GM12873 (cell line): Measurements from ENCODE around the gene EYA4.

Experiments used
- TF ChIP-seq, protein P1 (sequence below): IDR thresholded peaks from 2 replicates; pipeline ENCODE4 v1.5.1; 2012; ENCODE audit warnings: low read depth, mild to moderate bottlenecking, moderate library complexity, low read length, control low read depth; ENCODE audit not compliant: insufficient read depth; ENCODE audit errors: missing control alignments

The EYA4 gene

GRCh38 chr6:133241086-133241900, at the start of gene EYA4:
Gene EYA4, plus strand, starts transcription at chr6:133241357. Its CDS starts 33,424 bp downstream, at chr6:133274781.
- TF ChIP-seq, protein P1, sequence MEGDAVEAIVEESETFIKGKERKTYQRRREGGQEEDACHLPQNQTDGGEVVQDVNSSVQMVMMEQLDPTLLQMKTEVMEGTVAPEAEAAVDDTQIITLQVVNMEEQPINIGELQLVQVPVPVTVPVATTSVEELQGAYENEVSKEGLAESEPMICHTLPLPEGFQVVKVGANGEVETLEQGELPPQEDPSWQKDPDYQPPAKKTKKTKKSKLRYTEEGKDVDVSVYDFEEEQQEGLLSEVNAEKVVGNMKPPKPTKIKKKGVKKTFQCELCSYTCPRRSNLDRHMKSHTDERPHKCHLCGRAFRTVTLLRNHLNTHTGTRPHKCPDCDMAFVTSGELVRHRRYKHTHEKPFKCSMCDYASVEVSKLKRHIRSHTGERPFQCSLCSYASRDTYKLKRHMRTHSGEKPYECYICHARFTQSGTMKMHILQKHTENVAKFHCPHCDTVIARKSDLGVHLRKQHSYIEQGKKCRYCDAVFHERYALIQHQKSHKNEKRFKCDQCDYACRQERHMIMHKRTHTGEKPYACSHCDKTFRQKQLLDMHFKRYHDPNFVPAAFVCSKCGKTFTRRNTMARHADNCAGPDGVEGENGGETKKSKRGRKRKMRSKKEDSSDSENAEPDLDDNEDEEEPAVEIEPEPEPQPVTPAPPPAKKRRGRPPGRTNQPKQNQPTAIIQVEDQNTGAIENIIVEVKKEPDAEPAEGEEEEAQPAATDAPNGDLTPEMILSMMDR = no peak

DNA sequence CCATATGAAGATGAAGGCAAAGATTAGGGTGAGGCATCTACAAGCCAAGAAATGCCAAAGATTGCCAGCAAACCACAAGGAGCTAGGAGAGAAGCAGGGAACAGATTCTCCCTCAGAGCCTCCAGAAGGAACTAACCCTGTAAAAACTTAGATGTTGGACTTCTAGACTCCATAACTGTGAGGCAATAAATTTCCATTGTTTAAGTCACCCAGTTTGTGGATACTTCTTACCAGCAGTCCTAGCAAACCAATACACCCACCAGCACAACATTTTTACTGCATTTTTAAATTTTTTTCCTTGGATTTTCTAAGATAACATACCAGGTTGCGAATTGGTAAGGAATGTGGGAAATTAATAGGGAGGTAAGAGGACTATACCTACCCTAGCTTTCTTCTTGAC, 47.8 kb upstream of the EYA4 start:
- TF ChIP-seq, protein P1 = no peak

- TF ChIP-seq, protein P1 = no peak
These were observed 42.4 kb upstream of the EYA4 start for GRCh38 chr6:133198725-133199124.

DNA sequence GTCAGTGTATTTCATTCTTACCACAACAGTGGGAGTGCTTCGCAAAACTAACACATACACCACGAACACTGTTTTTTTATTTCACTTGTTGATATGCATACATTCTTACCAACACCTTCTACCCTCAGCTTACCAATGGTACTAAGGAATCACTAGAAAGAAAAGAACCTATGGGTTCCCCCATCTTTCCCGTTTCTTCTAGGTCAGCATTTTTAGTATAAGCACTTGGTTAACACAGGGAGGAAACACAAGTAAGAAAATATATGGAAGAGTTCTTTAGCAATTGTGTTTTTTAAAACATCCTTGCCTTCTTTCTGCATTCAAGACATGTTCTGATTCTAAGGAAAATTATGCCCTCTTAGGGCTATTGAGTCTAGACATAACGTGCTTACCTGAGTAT, 39.9 kb upstream of the EYA4 start:
- TF ChIP-seq, protein P1 = no peak

DNA sequence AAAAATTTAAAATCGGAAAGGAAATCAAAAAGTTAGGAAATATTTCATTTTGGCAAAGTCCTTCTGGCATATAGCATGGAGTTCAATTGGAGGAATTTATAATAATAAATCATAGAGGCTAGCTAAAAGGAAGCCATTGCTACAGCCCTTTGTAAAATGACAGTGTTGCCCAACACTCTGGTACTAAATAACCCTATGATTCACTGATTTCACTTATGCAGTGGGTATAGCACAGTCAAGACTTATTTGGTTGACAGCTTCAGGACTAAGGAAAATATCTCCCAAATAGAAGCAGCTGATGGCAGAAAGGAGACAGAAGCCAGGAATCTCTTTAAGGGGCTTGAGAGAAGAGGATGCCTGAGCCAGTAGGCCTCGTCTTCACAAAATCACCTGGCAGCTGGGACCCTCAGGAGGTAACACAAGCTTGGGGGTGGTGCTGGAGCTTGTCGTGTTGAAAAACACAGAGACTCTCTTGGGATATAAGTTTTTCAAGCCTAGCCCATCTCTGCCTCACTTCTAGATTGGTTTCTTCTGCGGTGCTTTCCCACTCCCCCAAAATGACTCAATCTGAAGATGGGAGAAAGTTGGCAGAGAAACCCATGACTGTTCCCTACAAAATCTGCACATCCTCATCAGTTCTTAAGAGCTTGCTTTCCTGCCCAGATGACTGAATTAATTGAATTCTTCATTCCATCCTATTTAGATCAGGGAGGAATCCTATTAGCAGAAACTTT, 38.4 kb upstream of the EYA4 start:
- TF ChIP-seq, protein P1 = no peak

DNA sequence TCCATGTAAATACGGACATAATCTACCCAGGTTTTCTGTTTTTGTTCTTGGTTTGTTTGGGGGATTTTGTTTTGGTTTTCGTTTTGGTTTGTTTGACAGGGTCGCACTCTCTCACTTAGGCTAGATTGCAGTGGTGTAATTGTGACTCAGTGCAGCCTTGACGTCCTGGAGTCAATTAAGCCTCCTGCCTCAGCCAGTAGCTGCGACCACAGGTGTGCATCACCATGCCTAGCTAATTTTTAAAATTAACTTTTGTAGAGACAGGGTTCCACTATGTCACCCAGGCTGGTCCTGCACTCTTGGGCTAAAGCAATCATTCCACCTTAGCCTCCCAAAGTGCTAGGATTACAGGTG, 37.8 kb upstream of the EYA4 start:
- TF ChIP-seq, protein P1 = no peak

- TF ChIP-seq, protein P1 = no peak
These were observed 35.9 kb upstream of the EYA4 start for GRCh38 chr6:133205304-133205703.
